OCI-LY1 (cell line): ENCODE results near the gene CEP120.

Source experiments
- H2AFZ ChIP-seq: fragments of 200-600 bp; sonication (generic), shearing (Covaris generic); 2 replicates; pipeline ENCODE4 v1.6.0; 2014; ENCODE audit warnings: antibody characterized with exemption, mild to moderate bottlenecking, low read length
- H3F3A ChIP-seq: fragments of 200-600 bp; sonication (generic), shearing (Covaris generic); 2 replicates; pipeline ENCODE4 v1.6.0; 2014; ENCODE audit warnings: mild to moderate bottlenecking, antibody characterized with exemption, low read length, moderate library complexity; ENCODE audit not compliant: insufficient read depth
- H3K27ac ChIP-seq: fragments of 200-600 bp; sonication (generic); 2 replicates; pipeline ENCODE4 v1.5.1; 2014; ENCODE audit warnings: low read length, mixed run types, mild to moderate bottlenecking, low read depth; ENCODE audit not compliant: poor library complexity, severe bottlenecking
- H3K27me3 ChIP-seq: fragments of 200-600 bp; sonication (generic); 2 replicates; pipeline ENCODE4 v1.6.0; 2014; ENCODE audit warnings: antibody characterized with exemption, mild to moderate bottlenecking, low read length, moderate library complexity; ENCODE audit not compliant: insufficient read depth
- H3K36me3 ChIP-seq: fragments of 200-600 bp; sonication (generic); 2 replicates; pipeline ENCODE4 v1.6.1; 2014; ENCODE audit warnings: mild to moderate bottlenecking, antibody characterized with exemption, low read length, moderate library complexity, mixed read lengths; ENCODE audit not compliant: insufficient read depth
- H3K4me1 ChIP-seq: fragments of 200-600 bp; sonication (generic); 2 replicates; pipeline ENCODE4 v1.5.1; 2014; ENCODE audit warnings: mild to moderate bottlenecking, low read length, moderate library complexity; ENCODE audit not compliant: insufficient read depth, severe bottlenecking
- H3K4me2 ChIP-seq: fragments of 200-600 bp; sonication (generic), shearing (Covaris generic); 2 replicates; pipeline ENCODE4 v1.6.1; 2014; ENCODE audit warnings: low read length
- H3K4me3 ChIP-seq: fragments of 200-600 bp; sonication (generic); 2 replicates; pipeline ENCODE4 v1.5.1; 2014; ENCODE audit warnings: low read length, low read depth, mild to moderate bottlenecking, mixed read lengths; ENCODE audit not compliant: poor library complexity, severe bottlenecking
- H3K79me2 ChIP-seq: fragments of 200-600 bp; shearing (Covaris generic); 2 replicates; pipeline ENCODE4 v1.6.1; 2016; ENCODE audit warnings: mixed run types, low read length, mixed read lengths; ENCODE audit not compliant: insufficient read depth
- H3K9ac ChIP-seq: fragments of 200-600 bp; sonication (generic), shearing (Covaris generic); 2 replicates; pipeline ENCODE4 v1.6.1; 2014; ENCODE audit warnings: mild to moderate bottlenecking, low read length, mixed read lengths
- H3K9me2 ChIP-seq: fragments of 200-600 bp; sonication (generic), shearing (Covaris generic); 2 replicates; pipeline ENCODE4 v1.6.1; 2014; ENCODE audit warnings: low read depth, mild to moderate bottlenecking, low read length, mixed read lengths
- H3K9me3 ChIP-seq: fragments of 200-600 bp; shearing (Covaris generic); 2 replicates; pipeline ENCODE4 v1.6.1; 2014; ENCODE audit warnings: low read length, mixed read lengths
- H4K20me1 ChIP-seq: fragments of 200-600 bp; sonication (generic), shearing (Covaris generic); 2 replicates; pipeline ENCODE4 v1.6.0; 2016; ENCODE audit warnings: mild to moderate bottlenecking, low read length; ENCODE audit not compliant: insufficient read depth
- CTCF ChIP-seq: fragments of 200-600 bp; sonication (generic), shearing (Covaris generic); IDR thresholded peaks from 2 replicates; pipeline ENCODE4 v1.5.1; 2017; ENCODE audit warnings: mild to moderate bottlenecking, antibody characterized with exemption, low read length, moderate library complexity, mixed read lengths
- EZH2 ChIP-seq: fragments of 200-600 bp; sonication (generic), shearing (Covaris generic); IDR thresholded peaks from 2 replicates; pipeline ENCODE4 v1.8.0; 2017; ENCODE audit warnings: borderline replicate concordance, mixed run types, mild to moderate bottlenecking, antibody characterized with exemption, low read length, moderate library complexity, mixed read lengths

Gene CEP120

GRCh38 chr5:123369371-123369968, 53.7 kb downstream of the CEP120 start:
- peaks cover 54% of the 10 kb centered on the region for H3K36me3 ChIP-seq
- no peaks in the 10 kb centered on the region for H4K20me1 ChIP-seq
- TF ChIP-seq CTCF (no peak), EZH2 (no peak)
- no peaks in the 10 kb centered on the region for H3F3A ChIP-seq
- H3K9me2 ChIP-seq, result no peaks in the 10 kb centered on the region
- no peak overlapping the region for H3K4me2 ChIP-seq
- no peaks in the 10 kb centered on the region for H3K9me3 ChIP-seq
- H3K27me3 ChIP-seq, result no peaks in the 10 kb centered on the region
- H3K79me2 ChIP-seq, result no peaks in the 10 kb centered on the region
- no peak overlapping the region for H3K4me3 ChIP-seq
- no peak overlapping the region for H3K27ac ChIP-seq
- H3K9ac ChIP-seq, result no peak overlapping the region
- H2AFZ ChIP-seq, result no peak overlapping the region
- no peaks in the 10 kb centered on the region for H3K4me1 ChIP-seq

- no peaks in the 10 kb centered on the region for H4K20me1 ChIP-seq
- no peak overlapping the region for H3K4me3 ChIP-seq
- no peak overlapping the region for H3K27ac ChIP-seq
- no peak overlapping the region for H3K4me2 ChIP-seq
- H3K36me3 ChIP-seq, result peaks cover 51% of the 10 kb centered on the region
- no peaks in the 10 kb centered on the region for H3K9me3 ChIP-seq
- H3K9ac ChIP-seq, result no peak overlapping the region
- no peaks in the 10 kb centered on the region for H3K9me2 ChIP-seq
- no peaks in the 10 kb centered on the region for H3F3A ChIP-seq
- H3K27me3 ChIP-seq, result no peaks in the 10 kb centered on the region
- H3K4me1 ChIP-seq, result no peaks in the 10 kb centered on the region
- H2AFZ ChIP-seq, result no peak overlapping the region
- H3K79me2 ChIP-seq, result no peaks in the 10 kb centered on the region
- TF ChIP-seq CTCF (peak; percentile 42; the same call in 1 of the 2 replicates), EZH2 (no peak)
These were observed 55.5 kb downstream of the CEP120 start for GRCh38 chr5:123367739-123368138.

GRCh38 chr5:123365156-123365555, 58.0 kb downstream of the CEP120 start:
- TF ChIP-seq EZH2 (no peak), CTCF (no peak)

More at GRCh38 chr5:123365156-123365555, 58.0 kb downstream of the CEP120 start:
- H3K36me3 ChIP-seq, result peaks cover 50% of the 10 kb centered on the region; the same call in 1 of the 2 replicates
- no peaks in the 10 kb centered on the region for H3F3A ChIP-seq
- no peaks in the 10 kb centered on the region for H3K9me3 ChIP-seq
- no peaks in the 10 kb centered on the region for H3K4me1 ChIP-seq
- no peak overlapping the region for H3K9ac ChIP-seq
- H3K27me3 ChIP-seq, result no peaks in the 10 kb centered on the region
- no peak overlapping the region for H3K4me3 ChIP-seq
- H4K20me1 ChIP-seq, result no peaks in the 10 kb centered on the region
- no peak overlapping the region for H3K27ac ChIP-seq
- no peak overlapping the region for H3K4me2 ChIP-seq
- no peaks in the 10 kb centered on the region for H3K79me2 ChIP-seq
- H3K9me2 ChIP-seq, result no peaks in the 10 kb centered on the region
- H2AFZ ChIP-seq, result no peak overlapping the region
